Fibroblast of skin of back (primary cell): ENCODE measurements around the gene TBC1D9B.
A peak's percentile ranks its signal among the peaks of the same experiment; 100 is the strongest.
"Not testable (repeated sequence)": the region's sequence is repeated elsewhere in the genome, so short reads cannot be mapped to it uniquely, and the experiment has no call there.

Source experiments
- DNase-seq: peaks from one replicate; pipeline ENCODE4 v3.0.0-alpha.2; 2013

The TBC1D9B gene

GRCh38 chr5:179885491-179886090, 22.1 kb downstream of the TBC1D9B start:
- DNase-seq, result no peak

GRCh38 chr5:179883163-179883562, 24.5 kb downstream of the TBC1D9B start:
- DNase-seq, result no peak

- DNase-seq, result no peak
These were observed 25.4 kb downstream of the TBC1D9B start for GRCh38 chr5:179882338-179882737.

- DNase-seq, result no peak
These were observed 26.7 kb downstream of the TBC1D9B start for GRCh38 chr5:179880848-179881590.

GRCh38 chr5:179880066-179880650, 27.5 kb downstream of the TBC1D9B start:
- no peak for DNase-seq

- DNase-seq, result no peak
These were observed 28.0 kb downstream of the TBC1D9B start for GRCh38 chr5:179879690-179880010.

- no peak for DNase-seq
These were observed 28.6 kb downstream of the TBC1D9B start for GRCh38 chr5:179879003-179879689.

- peak; percentile 21 for DNase-seq
These were observed 29.3 kb downstream of the TBC1D9B start for GRCh38 chr5:179878222-179879002.

- no peak for DNase-seq
These were observed 31.1 kb downstream of the TBC1D9B start for GRCh38 chr5:179876610-179876952.

- no peak for DNase-seq
These were observed 31.7 kb downstream of the TBC1D9B start for GRCh38 chr5:179875741-179876609.

- no peak for DNase-seq
These were observed 33.0 kb downstream of the TBC1D9B start for GRCh38 chr5:179874536-179875292.

GRCh38 chr5:179874136-179874535, 33.6 kb downstream of the TBC1D9B start:
- DNase-seq, result no peak

GRCh38 chr5:179873588-179874110, 34.0 kb downstream of the TBC1D9B start:
- no peak for DNase-seq

GRCh38 chr5:179872828-179873575, 34.7 kb downstream of the TBC1D9B start:
- DNase-seq, result no peak

GRCh38 chr5:179872055-179872827, 35.5 kb downstream of the TBC1D9B start:
- DNase-seq, result no peak

GRCh38 chr5:179871533-179871932, 36.2 kb downstream of the TBC1D9B start:
- DNase-seq, result not testable (repeated sequence)

GRCh38 chr5:179870952-179871351, 36.7 kb downstream of the TBC1D9B start:
- no peak for DNase-seq

GRCh38 chr5:179870403-179870903, 37.2 kb downstream of the TBC1D9B start:
- peak; percentile 53 for DNase-seq
